ENCODE results near the gene CCDC182. TPM values are rescaled to one million over a fixed set of nuclear protein-coding genes. Genes with fewer than 3 reads are reported as not detected.

CCDC182 gene
- total RNA-seq, 1 experiment from 2014 or later, result not detected

DNA sequence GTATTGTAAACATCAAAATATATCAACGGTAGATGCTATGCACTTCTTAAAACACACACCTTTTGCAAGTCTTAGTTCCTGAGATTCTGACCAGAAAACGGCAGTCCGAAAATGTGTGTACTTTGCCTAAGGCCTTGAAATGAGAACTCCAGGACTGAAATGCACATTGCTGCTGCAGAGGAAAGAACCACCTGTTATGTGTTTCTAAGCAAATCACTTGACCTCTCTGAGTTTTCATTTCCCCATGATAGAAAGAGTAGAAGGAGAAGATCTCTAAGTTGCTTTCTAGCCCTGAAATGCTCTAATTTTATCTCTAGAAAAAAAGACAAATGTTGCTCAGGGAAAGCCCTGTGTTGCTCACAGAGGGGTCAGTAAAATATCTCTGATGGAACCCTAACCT is 9.9 kb downstream of the CCDC182 start:
- Mint-ChIP-seq H3K36me3 (ENCODE audit: insufficient read depth, unreplicated experiment) (no peaks in the 10 kb centered on the region), H3K27me3 (ENCODE audit: insufficient read depth, unreplicated experiment) (peaks cover 50% of the 10 kb centered on the region), H3K4me1 (ENCODE audit: insufficient read depth, unreplicated experiment) (no peaks in the 10 kb centered on the region), H3K4me3 (ENCODE audit: unreplicated experiment) (no peak overlapping the region), H3K9me3 (ENCODE audit: unreplicated experiment) (no peaks in the 10 kb centered on the region), H3K27ac (ENCODE audit: low read depth, unreplicated experiment) (no peak overlapping the region)
- ChIA-PET CTCF (interaction anchor here (0.6 kb wide), 1 partner anchor 36 kb away, joined by 3 read pairs; no protein-coding TSS in a partner anchor), POLR2A (no interaction called here)
- no TSS peak for BruUV-seq (replicated peaks)
- intact Hi-C loops (cut with micrococcal nuclease), result no loop called here
- DNase-seq (ENCODE audit: unreplicated experiment), result no peak
- no peak for TF ChIP-seq CTCF (IDR thresholded peaks at IDR 0.05; ENCODE audit: unreplicated experiment)

DNA sequence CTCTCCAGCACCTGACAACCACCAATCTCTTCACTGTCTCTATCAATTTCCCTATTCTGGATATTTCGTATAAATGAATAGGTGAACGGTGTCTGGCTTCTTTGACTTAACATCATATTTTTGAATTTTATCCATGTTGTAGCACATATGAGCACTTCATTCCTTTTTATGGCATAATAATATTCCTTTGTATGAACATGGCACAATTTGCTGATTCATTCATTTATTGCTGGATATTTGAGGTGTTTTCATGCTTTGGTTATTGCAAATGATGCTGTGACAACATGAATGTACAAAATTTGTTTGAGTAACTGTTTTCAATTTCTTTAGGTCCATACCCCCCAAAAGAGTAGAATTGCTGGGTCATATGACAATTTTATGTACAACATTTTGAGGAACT is 12.0 kb downstream of the CCDC182 start:
- H3K27ac Mint-ChIP-seq (ENCODE audit: low read depth, unreplicated experiment), result no peak overlapping the region
- peaks cover 54% of the 10 kb centered on the region for H3K27me3 Mint-ChIP-seq (ENCODE audit: insufficient read depth, unreplicated experiment)
- TF ChIP-seq CTCF (IDR thresholded peaks at IDR 0.05; ENCODE audit: unreplicated experiment), result no peak
- no TSS peak for BruUV-seq (replicated peaks)
- ChIA-PET CTCF (no interaction called here), POLR2A (no interaction called here)
- H3K4me1 Mint-ChIP-seq (ENCODE audit: insufficient read depth, unreplicated experiment), result no peaks in the 10 kb centered on the region
- no peak for DNase-seq (ENCODE audit: unreplicated experiment)
- H3K4me3 Mint-ChIP-seq (ENCODE audit: unreplicated experiment), result no peak overlapping the region
- intact Hi-C loops (cut with micrococcal nuclease), result no loop called here
- no peaks in the 10 kb centered on the region for H3K9me3 Mint-ChIP-seq (ENCODE audit: unreplicated experiment)
- H3K36me3 Mint-ChIP-seq (ENCODE audit: insufficient read depth, unreplicated experiment), result no peaks in the 10 kb centered on the region

DNA sequence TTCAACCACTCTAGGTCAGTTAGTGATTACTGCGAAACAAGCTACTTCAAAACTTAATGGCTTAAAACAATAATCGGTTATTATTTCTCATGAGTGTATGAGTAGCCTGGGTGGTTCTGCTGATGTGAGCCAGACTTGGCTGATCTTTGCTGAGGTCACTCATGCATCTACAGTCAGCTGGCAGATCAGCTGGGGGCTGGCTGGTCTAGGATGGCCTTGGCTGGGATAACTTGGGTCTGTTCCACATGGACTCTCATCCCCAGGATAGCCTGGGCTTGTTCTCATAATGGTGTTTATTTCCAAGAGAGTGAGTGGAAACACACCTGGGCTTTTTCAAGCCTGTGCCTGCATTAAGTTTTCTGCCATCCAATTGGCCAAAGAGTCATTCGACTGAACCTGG is 13.0 kb downstream of the CCDC182 start:
- TF ChIP-seq CTCF (IDR thresholded peaks at IDR 0.05; ENCODE audit: unreplicated experiment), result no peak
- no peaks in the 10 kb centered on the region for H3K4me1 Mint-ChIP-seq (ENCODE audit: insufficient read depth, unreplicated experiment)
- no peak for DNase-seq (ENCODE audit: unreplicated experiment)
- intact Hi-C loops (cut with micrococcal nuclease), result no loop called here
- no peaks in the 10 kb centered on the region for H3K36me3 Mint-ChIP-seq (ENCODE audit: insufficient read depth, unreplicated experiment)
- H3K27me3 Mint-ChIP-seq (ENCODE audit: insufficient read depth, unreplicated experiment), result peaks cover 59% of the 10 kb centered on the region
- ChIA-PET CTCF (no interaction called here), POLR2A (interaction anchor here (1.1 kb wide), 1 partner anchor 261 kb away, joined by 3 read pairs; no protein-coding TSS in a partner anchor)
- no TSS peak for BruUV-seq (replicated peaks)
- no peak overlapping the region for H3K27ac Mint-ChIP-seq (ENCODE audit: low read depth, unreplicated experiment)
- H3K4me3 Mint-ChIP-seq (ENCODE audit: unreplicated experiment), result no peak overlapping the region
- no peaks in the 10 kb centered on the region for H3K9me3 Mint-ChIP-seq (ENCODE audit: unreplicated experiment)

DNA sequence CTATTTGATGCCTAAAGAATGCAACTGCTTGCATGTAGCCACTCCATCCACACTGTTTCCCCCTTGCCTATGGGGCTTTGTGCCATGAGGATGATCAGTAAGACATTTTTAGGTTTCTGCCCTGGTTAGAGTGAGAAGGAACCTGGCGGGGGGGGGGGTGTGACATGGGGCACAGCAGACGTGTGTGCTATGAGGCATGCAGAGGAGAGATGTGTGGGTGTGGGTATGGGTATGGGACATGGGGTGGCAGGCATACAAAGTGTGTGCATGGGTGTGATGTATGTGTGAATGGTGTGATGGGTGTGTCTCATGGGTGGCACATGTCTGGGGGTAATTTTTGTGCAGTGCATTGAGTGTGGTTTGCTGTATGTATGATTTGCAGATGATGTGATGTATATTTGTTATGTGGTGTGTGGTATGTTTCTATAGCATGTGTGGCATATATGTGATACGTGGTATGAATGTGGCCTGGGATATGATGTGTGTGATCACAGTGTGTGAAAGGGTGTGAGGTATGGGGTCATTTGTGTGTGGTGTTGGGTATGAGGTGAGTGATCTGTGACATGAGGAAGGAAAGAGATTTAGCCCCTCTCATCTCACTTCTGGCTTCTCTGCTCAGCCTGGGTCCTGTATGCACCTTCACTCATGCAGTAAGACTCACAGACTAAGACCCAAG is 14.9 kb downstream of the CCDC182 start:
- Mint-ChIP-seq H3K9me3 (ENCODE audit: unreplicated experiment) (no peaks in the 10 kb centered on the region), H3K27me3 (ENCODE audit: insufficient read depth, unreplicated experiment) (peaks cover 58% of the 10 kb centered on the region), H3K27ac (ENCODE audit: low read depth, unreplicated experiment) (no peak overlapping the region), H3K36me3 (ENCODE audit: insufficient read depth, unreplicated experiment) (no peaks in the 10 kb centered on the region), H3K4me3 (ENCODE audit: unreplicated experiment) (no peak overlapping the region), H3K4me1 (ENCODE audit: insufficient read depth, unreplicated experiment) (no peaks in the 10 kb centered on the region)
- POLR2A ChIA-PET, result no interaction called here
- no peak for TF ChIP-seq CTCF (IDR thresholded peaks at IDR 0.05; ENCODE audit: unreplicated experiment)
- intact Hi-C loops (cut with micrococcal nuclease), result no loop called here
- BruUV-seq (replicated peaks), result no TSS peak
- CTCF ChIA-PET, result interaction anchor here (3.5 kb wide), 1 partner anchor 9 kb away, joined by 12 read pairs; no protein-coding TSS in a partner anchor
- DNase-seq (ENCODE audit: unreplicated experiment), result no peak
